Common myeloid progenitor, CD34-positive (primary cell): ENCODE data around the gene TRIM5. TPM values are rescaled to one million over a fixed set of nuclear protein-coding genes. Genes with fewer than 3 reads are reported as not detected.
"Not testable (repeated sequence)": the region's sequence is repeated elsewhere in the genome, so short reads cannot be mapped to it uniquely, and the experiment has no call there.

Source experiments
- CTCF ChIA-PET: fragments of 350-600 bp; sonication (Branson Sonifier 250); formaldehyde crosslinking; loops from one replicate; lab custom pipeline; 2021; ENCODE audit warnings: antibody characterized with exemption; lab: Charles Lee
- POLR2A ChIA-PET: fragments of 350-600 bp; sonication (Branson Sonifier 250); formaldehyde crosslinking; loops from one replicate; lab custom pipeline; 2021; ENCODE audit warnings: antibody characterized with exemption; lab: Charles Lee
- DNase-seq, 3 donors: peaks; one replicate each; pipeline versions ENCODE4 v3.0.0 to v3.0.0-alpha.2; 2013
- H3K27ac ChIP-seq, 2 experiments: 1 replicate in 1 of 2; 2 replicates in 1 of 2; pipeline ENCODE4 v1.7.0; 2013; ENCODE audit warnings: inconsistent platforms in 2 of 2, low read length in 2 of 2, mild to moderate bottlenecking in 2 of 2, low read depth in 1 of 2, moderate library complexity in 1 of 2; ENCODE audit not compliant: severe bottlenecking in 2 of 2, insufficient read depth in 1 of 2, poor library complexity in 1 of 2
- H3K27me3 ChIP-seq, 5 experiments: replicated peaks in 2 of 5; 1 replicate in 3 of 5; 2 replicates in 2 of 5; pipeline versions ENCODE4 v1.6.1 to v1.7.0; 2013; ENCODE audit warnings: low read length in 4 of 5, mild to moderate bottlenecking in 2 of 5, moderate library complexity in 2 of 5, inconsistent platforms in 1 of 5; ENCODE audit not compliant: insufficient read depth in 5 of 5, control insufficient read depth in 4 of 5
- H3K36me3 ChIP-seq, 4 experiments: 1 replicate in 2 of 4; 2 replicates in 2 of 4; pipeline versions ENCODE4 v1.6.1 to v1.7.0; 2013; ENCODE audit warnings: low read length in 3 of 4, control low read depth in 1 of 4, mild to moderate bottlenecking in 1 of 4; ENCODE audit not compliant: control insufficient read depth in 4 of 4, insufficient read depth in 4 of 4
- H3K4me1 ChIP-seq, 4 experiments: 1 replicate in 3 of 4; 2 replicates in 1 of 4; pipeline versions ENCODE4 v1.6.1 to v1.7.1; 2013; ENCODE audit warnings: low read length in 3 of 4, mild to moderate bottlenecking in 3 of 4, control low read depth in 1 of 4, inconsistent platforms in 1 of 4, moderate library complexity in 1 of 4; ENCODE audit not compliant: control insufficient read depth in 4 of 4, insufficient read depth in 4 of 4; ENCODE audit errors: control extremely low read depth in 1 of 4
- H3K4me3 ChIP-seq, 7 experiments: 1 replicate in 4 of 7; 2 replicates in 3 of 7; pipeline versions ENCODE4 v1.5.1 to v1.7.0; 2013; ENCODE audit warnings: mild to moderate bottlenecking in 7 of 7, low read length in 6 of 7, moderate library complexity in 6 of 7, inconsistent platforms in 2 of 7, low read depth in 2 of 7, control low read depth in 1 of 7; ENCODE audit not compliant: insufficient read depth in 4 of 7, control insufficient read depth in 1 of 7; ENCODE audit errors: extremely low read depth in 1 of 7
- H3K9me3 ChIP-seq, 5 experiments: 1 replicate in 4 of 5; 2 replicates in 1 of 5; pipeline versions ENCODE4 v1.6.1 to v1.7.1; 2013; ENCODE audit warnings: low read length in 4 of 5, mild to moderate bottlenecking in 2 of 5, inconsistent platforms in 1 of 5, low read depth in 1 of 5, moderate library complexity in 1 of 5; ENCODE audit not compliant: control insufficient read depth in 4 of 5, insufficient read depth in 2 of 5; ENCODE audit errors: control extremely low read depth in 1 of 5
- WGBS: methylation state at CpG from one replicate; pipeline ENCODE4 v1.1.5; 2013; ENCODE audit not compliant: insufficient coverage; 5-methylcytosine and 5-hydroxymethylcytosine counted together
- polyA plus RNA-seq: library from polyadenylated mRNA; unstranded; fragments of 120-200 nt; gene quantifications from one replicate; pipeline ENCODE4 v1.2.1, GENCODE V29; 2013

TRIM5 gene
- 22.2 TPM for polyA plus RNA-seq

- H3K27ac ChIP-seq, result peak within 1 kb of the TSS; percentile 97 to 99
- peaks cover 9 to 24% (median 17%) of the 10 kb centered on the region in 4 experiments for H3K4me1 ChIP-seq
- no peaks in the 10 kb centered on the region for H3K9me3 ChIP-seq
- H3K4me3 ChIP-seq, result peak within 1 kb of the TSS; percentile 27 to 98 (median 87)
- ChIA-PET CTCF (interaction anchor here (0.9 to 3.2 kb wide), 17 partner anchors 12 to 208 kb away, joined by 3 to 17 read pairs (median 4); partner anchors contain the start of gene OR52N2), POLR2A (interaction anchor here (0.7 to 1.0 kb wide), 2 partner anchors 16 to 35 kb away, joined by 3 to 5 read pairs; no protein-coding TSS in a partner anchor)
- DNase-seq, result peak; percentile 93 to 96 (median 94)
- 0% methylated on average over 11 of the region's 13 CpGs for WGBS
- peaks cover 2 to 11% (median 4%) of the 10 kb centered on the region in 4 experiments for H3K36me3 ChIP-seq
- no peaks in the 10 kb centered on the region for H3K27me3 ChIP-seq
Measured at GRCh38 chr11:5684646-5685362, at the start of gene TRIM5. TSS of gene TRIM5 (minus strand) at chr11:5685074. CDS start at chr11:5680177, 4,897 bp downstream.

GRCh38 chr11:5727691-5728090, 42.8 kb upstream of the TRIM5 start:
- no peak overlapping the region for H3K4me3 ChIP-seq
- H3K9me3 ChIP-seq, result no peaks in the 10 kb centered on the region
- no peak for DNase-seq
- peaks cover 0 to 2% (median under 1%) of the 10 kb centered on the region in 4 experiments for H3K4me1 ChIP-seq
- POLR2A ChIA-PET, result no interaction called here
- no peaks in the 10 kb centered on the region for H3K36me3 ChIP-seq
- CTCF ChIA-PET, result interaction anchor here (0.7 kb wide), 1 partner anchor 929 kb away, joined by 3 read pairs; no protein-coding TSS in a partner anchor
- no CpG with 5 or more reads among the region's 1 CpG for WGBS
- H3K27me3 ChIP-seq, result no peaks in the 10 kb centered on the region
- H3K27ac ChIP-seq, result no peak overlapping the region

GRCh38 chr11:5726351-5726750, 41.5 kb upstream of the TRIM5 start:
- ChIA-PET POLR2A (no interaction called here), CTCF (no interaction called here)
- DNase-seq, result no peak
- WGBS, result 100% methylated on average over 1 of the region's 1 CpG
- Histone ChIP-seq H3K27ac (no peak overlapping the region), H3K4me1 (peaks cover 0 to under 1% (median 0%) of the 10 kb centered on the region in 4 experiments), H3K36me3 (no peaks in the 10 kb centered on the region), H3K27me3 (no peaks in the 10 kb centered on the region), H3K4me3 (no peak overlapping the region), H3K9me3 (no peaks in the 10 kb centered on the region)

GRCh38 chr11:5722622-5723021, 37.7 kb upstream of the TRIM5 start:
- no CpG with 5 or more reads among the region's 2 CpGs for WGBS

GRCh38 chr11:5719703-5720495, 35.0 kb upstream of the TRIM5 start:
- Histone ChIP-seq H3K4me3 (no peak overlapping the region), H3K36me3 (no peaks in the 10 kb centered on the region), H3K27me3 (no peaks in the 10 kb centered on the region), H3K9me3 (no peaks in the 10 kb centered on the region), H3K4me1 (peaks cover 0 to 4% (median 0%) of the 10 kb centered on the region in 4 experiments), H3K27ac (no peak overlapping the region)
- CTCF ChIA-PET, result no interaction called here
- WGBS, result no CpG with 5 or more reads among the region's 3 CpGs
- DNase-seq, result peak in 2 of 3 donors; percentile 36 to 40
- POLR2A ChIA-PET, result interaction anchor here (1.0 kb wide), 1 partner anchor 35 kb away, joined by 3 read pairs; no protein-coding TSS in a partner anchor

More at GRCh38 chr11:5722622-5723021, 37.7 kb upstream of the TRIM5 start:
- H3K4me1 ChIP-seq, result peaks cover 0 to 4% (median 0%) of the 10 kb centered on the region in 4 experiments
- POLR2A ChIA-PET, result no interaction called here
- H3K9me3 ChIP-seq, result no peaks in the 10 kb centered on the region
- H3K27me3 ChIP-seq, result no peaks in the 10 kb centered on the region
- H3K36me3 ChIP-seq, result no peaks in the 10 kb centered on the region
- DNase-seq, result no peak
- no peak overlapping the region for H3K4me3 ChIP-seq
- H3K27ac ChIP-seq, result no peak overlapping the region
- CTCF ChIA-PET, result no interaction called here

GRCh38 chr11:5716518-5716917, 31.6 kb upstream of the TRIM5 start:
- H3K27ac ChIP-seq, H3K4me3 ChIP-seq, H3K27me3 ChIP-seq, CTCF ChIA-PET, POLR2A ChIA-PET, H3K9me3 ChIP-seq, DNase-seq, H3K36me3 ChIP-seq: not testable (repeated sequence)
- peaks cover 0 to 15% (median 13%) of the 10 kb centered on the region in 4 experiments for H3K4me1 ChIP-seq
- WGBS, result no CpG with 5 or more reads among the region's 1 CpG
